Psoas muscle (tissue), 8 donors: ENCODE measurements around the gene STRADB. TPM values are rescaled to one million over a fixed set of nuclear protein-coding genes. Genes with fewer than 3 reads are reported as not detected.

Experiments
- ATAC-seq, 4 donors: fragments of 200-7000 bp; cut with Tn5 transposase; one replicate each; pipeline ENCODE4 v1.9.1; 2020; ENCODE audit warnings: moderate library complexity in 3 of 4, mild to moderate bottlenecking in 2 of 4
- DNase-seq, 2 donors: peaks; one replicate each; pipeline ENCODE4 v3.0.0-alpha.2; 2020
- H3K27ac ChIP-seq: fragments of 200-600 bp; one replicate; pipeline ENCODE4 v1.8.0; 2022
- H3K27me3 ChIP-seq, 3 donors: fragments of 200-600 bp in 1 of 3; one replicate each; pipeline versions ENCODE4 v1.6.1 to v1.8.0; 2013 to 2022; ENCODE audit warnings: low read length in 2 of 3, mild to moderate bottlenecking in 2 of 3, moderate library complexity in 1 of 3; ENCODE audit not compliant: insufficient read depth in 3 of 3
- H3K36me3 ChIP-seq, 2 donors: fragments of 200-600 bp in 1 of 2; one replicate each; pipeline versions ENCODE4 v1.6.1 to v1.8.0; 2013 to 2022; ENCODE audit warnings: low read depth in 1 of 2, mild to moderate bottlenecking in 1 of 2, moderate library complexity in 1 of 2; ENCODE audit not compliant: insufficient read depth in 1 of 2
- H3K4me1 ChIP-seq: fragments of 200-600 bp; one replicate; pipeline ENCODE4 v1.8.0; 2022
- H3K4me3 ChIP-seq: fragments of 200-600 bp; one replicate; pipeline ENCODE4 v1.8.0; 2022; ENCODE audit warnings: mild to moderate bottlenecking
- H3K9me3 ChIP-seq: fragments of 200-600 bp; one replicate; pipeline ENCODE4 v1.8.0; 2022
- WGBS, 3 donors: extraction: QIAGEN DNeasy Blood & Tissue Kit; methylation state at CpG; one replicate each; pipeline versions ENCODE4 v1.1.6 to v1.1.7; 2013; 5-methylcytosine and 5-hydroxymethylcytosine counted together
- intact Hi-C, 2 donors: fragments of 100-400 bp; cut with DNase I; formaldehyde crosslinking; loops; one replicate each; pipeline versions ENCODE4 v1.11.0 to v1.14.2; 2022
- long read RNA-seq, 2 donors: library from polyadenylated mRNA; unstranded; transcript quantifications; one replicate each; pipeline ENCODE4 v2.0.0, GENCODE V29; 2021
- polyA plus RNA-seq, 3 donors: library from polyadenylated mRNA; stranded (reverse); fragments of 200-250 nt; gene quantifications; one replicate each; pipeline ENCODE4 v1.2.3, GENCODE V29; 2013
- total RNA-seq, 4 donors: library from RNA; stranded (reverse); fragmentation: NEBNext Ultra II Directional in 2 of 4; extraction: Animal tissue kit (Norgen Biotek cat#: 25700) in 2 of 4; gene quantifications; one replicate each; pipeline versions ENCODE4 v1.2.1 to v1.2.4, GENCODE V29; 2021 to 2023
- TF ChIP-seq, protein P1 (sequence below): fragments of 200-600 bp; IDR thresholded peaks from one replicate; pipeline ENCODE4 v1.8.0; 2022; ENCODE audit warnings: antibody characterized with exemption
- donor health status: healthy with polysubstance abuse.
- donor health status: DM: no; HTN: no; CAD: no; lungs with moderate emphysema.
- donor health status: Bipolar disorder and iron deficiency.
- donor health status: healthy.
- donor health status: DM: yes; HTN: yes; CAD: no.
- donor health status: DM: no; HTN: no; CAD: no.
- donor health status: DM: no; HTN: no; CAD: no.
- donor health status: DM: yes; HTN: yes; CAD: no.

STRADB gene, protein sequence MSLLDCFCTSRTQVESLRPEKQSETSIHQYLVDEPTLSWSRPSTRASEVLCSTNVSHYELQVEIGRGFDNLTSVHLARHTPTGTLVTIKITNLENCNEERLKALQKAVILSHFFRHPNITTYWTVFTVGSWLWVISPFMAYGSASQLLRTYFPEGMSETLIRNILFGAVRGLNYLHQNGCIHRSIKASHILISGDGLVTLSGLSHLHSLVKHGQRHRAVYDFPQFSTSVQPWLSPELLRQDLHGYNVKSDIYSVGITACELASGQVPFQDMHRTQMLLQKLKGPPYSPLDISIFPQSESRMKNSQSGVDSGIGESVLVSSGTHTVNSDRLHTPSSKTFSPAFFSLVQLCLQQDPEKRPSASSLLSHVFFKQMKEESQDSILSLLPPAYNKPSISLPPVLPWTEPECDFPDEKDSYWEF
- total RNA-seq: 10 to 100 TPM; 55.9 to 87.3 (median 81.2) TPM
- polyA plus RNA-seq: 100 to 1,000 TPM in 1 of 3 donors, 10 to 100 TPM in 2; 48.5 to 175 (median 69.9) TPM
- long read RNA-seq, donor 1, transcript STRADB-201 (12 exons, 2,293 nt): major isoform, 101 of 127 reads
- long read RNA-seq, donor 1, partial matches to known transcripts: 7 of 127 reads
- long read RNA-seq, donor 1, other reads (novel, unspliced or antisense): 19 of 127 reads
- long read RNA-seq, donor 2, transcript STRADB-201 (12 exons, 2,293 nt): major isoform, 174 of 228 reads
- long read RNA-seq, donor 2, partial matches to known transcripts: 4 of 228 reads
- long read RNA-seq, donor 2, other reads (novel, unspliced or antisense): 48 of 228 reads

DNA sequence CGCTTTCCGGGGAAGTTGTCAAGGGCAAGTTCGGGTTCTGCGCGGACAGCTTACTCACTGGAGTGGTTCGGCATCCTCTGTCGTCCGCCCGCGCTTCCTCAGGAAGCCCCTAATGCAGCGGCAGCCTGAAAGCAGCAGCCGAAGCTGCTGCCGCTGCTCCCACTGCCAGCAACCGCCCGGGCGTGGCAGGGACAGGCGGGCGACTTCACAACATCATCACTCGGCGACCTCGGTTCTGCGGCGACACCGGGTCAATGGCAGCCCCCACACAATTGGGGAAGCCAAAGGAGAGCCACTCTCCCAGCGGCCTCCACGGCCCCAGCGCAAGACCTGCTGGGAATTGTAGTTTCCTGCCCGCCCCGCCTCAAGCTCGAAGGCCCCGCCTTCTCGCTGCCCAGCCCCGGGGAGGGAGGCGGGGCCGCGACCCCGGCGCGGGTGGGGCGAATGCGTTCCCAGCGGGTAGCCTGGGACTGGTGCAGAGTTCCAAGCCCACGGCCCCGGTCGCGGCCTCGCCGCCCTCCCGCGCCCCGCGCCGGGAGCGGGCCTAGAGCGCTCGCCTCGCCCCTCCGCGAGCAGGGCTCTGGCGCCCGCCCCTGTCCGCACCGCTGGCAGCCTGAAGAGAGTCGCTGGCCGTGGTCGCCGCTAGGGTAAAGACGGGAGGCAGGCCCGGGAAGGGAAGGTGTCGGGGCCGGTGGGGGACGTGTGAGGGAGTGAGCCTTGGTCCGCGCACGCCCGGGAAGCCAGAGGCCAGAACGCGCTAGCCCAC lies at the start of gene STRADB, which contains the start of gene TRAK2:
STRADB (plus strand) TSS at position 449 of the 766 bp plus-strand sequence. CDS start 3,101 bp downstream, outside the sequence.
TRAK2 (minus strand) TSS at position 167 of the 766 bp plus-strand sequence. CDS start 30,951 bp downstream, outside the sequence.
- peaks cover 39% of the 10 kb centered on the region for H3K4me1 ChIP-seq
- no peaks in the 10 kb centered on the region for H3K9me3 ChIP-seq
- peaks cover 2 to 17% of the 10 kb centered on the region in 2 donors for H3K36me3 ChIP-seq
- WGBS, 3 donors: 0 to 1% (median 1%) methylated on average over 40 to 78 of the region's 78 CpGs
- DNase-seq: peak; percentile 95 to 99
- no peaks in the 10 kb centered on the region for H3K27me3 ChIP-seq
- H3K4me3 ChIP-seq: peak within 1 kb of the TSS; percentile 98
- TF ChIP-seq, protein P1, sequence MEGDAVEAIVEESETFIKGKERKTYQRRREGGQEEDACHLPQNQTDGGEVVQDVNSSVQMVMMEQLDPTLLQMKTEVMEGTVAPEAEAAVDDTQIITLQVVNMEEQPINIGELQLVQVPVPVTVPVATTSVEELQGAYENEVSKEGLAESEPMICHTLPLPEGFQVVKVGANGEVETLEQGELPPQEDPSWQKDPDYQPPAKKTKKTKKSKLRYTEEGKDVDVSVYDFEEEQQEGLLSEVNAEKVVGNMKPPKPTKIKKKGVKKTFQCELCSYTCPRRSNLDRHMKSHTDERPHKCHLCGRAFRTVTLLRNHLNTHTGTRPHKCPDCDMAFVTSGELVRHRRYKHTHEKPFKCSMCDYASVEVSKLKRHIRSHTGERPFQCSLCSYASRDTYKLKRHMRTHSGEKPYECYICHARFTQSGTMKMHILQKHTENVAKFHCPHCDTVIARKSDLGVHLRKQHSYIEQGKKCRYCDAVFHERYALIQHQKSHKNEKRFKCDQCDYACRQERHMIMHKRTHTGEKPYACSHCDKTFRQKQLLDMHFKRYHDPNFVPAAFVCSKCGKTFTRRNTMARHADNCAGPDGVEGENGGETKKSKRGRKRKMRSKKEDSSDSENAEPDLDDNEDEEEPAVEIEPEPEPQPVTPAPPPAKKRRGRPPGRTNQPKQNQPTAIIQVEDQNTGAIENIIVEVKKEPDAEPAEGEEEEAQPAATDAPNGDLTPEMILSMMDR: peak; percentile 39
- intact Hi-C loops: loop anchor here in 1 of 2 donors (2.0 to 10.0 kb wide), 2 partner anchors 45 to 193 kb away; partner anchors contain the start of gene TMEM237
- H3K27ac ChIP-seq: peak within 1 kb of the TSS; percentile 94
- ATAC-seq: peak; percentile 96 to 98 (median 98)

DNA sequence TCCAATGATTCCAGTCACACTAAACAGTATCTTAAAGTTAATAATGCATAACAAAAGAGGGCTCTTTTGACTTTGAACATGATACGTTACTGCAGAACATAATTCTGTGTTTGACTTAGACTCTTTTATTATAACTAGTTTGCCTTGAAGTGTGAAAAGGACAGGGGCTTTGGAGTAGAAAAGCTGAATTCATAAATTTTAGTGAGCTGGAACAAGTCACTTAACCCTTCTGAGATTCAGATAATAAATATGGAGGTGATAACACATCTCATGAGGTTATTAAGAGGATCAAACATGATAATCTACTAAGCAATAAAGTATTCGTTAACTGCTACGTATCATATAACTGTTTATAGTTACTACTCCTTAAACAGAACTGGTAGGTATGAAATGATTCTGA lies 49.7 kb upstream of the STRADB start:
- peaks cover 0 to 25% of the 10 kb centered on the region in 2 donors for H3K36me3 ChIP-seq
- H3K27me3 ChIP-seq: no peaks in the 10 kb centered on the region
- DNase-seq (no peak), ATAC-seq (peak in 1 of 4 donors; percentile 45)
- intact Hi-C loops: no loop called here
- H3K9me3 ChIP-seq: no peaks in the 10 kb centered on the region
- peak overlapping the region; percentile 5 for H3K4me3 ChIP-seq
- TF ChIP-seq, protein P1: no peak
- peaks cover 49% of the 10 kb centered on the region for H3K4me1 ChIP-seq
- 37 to 47% (median 42%) methylated on average over 3 of the region's 3 CpGs for WGBS, 3 donors
- peak overlapping the region; percentile 4 for H3K27ac ChIP-seq

DNA sequence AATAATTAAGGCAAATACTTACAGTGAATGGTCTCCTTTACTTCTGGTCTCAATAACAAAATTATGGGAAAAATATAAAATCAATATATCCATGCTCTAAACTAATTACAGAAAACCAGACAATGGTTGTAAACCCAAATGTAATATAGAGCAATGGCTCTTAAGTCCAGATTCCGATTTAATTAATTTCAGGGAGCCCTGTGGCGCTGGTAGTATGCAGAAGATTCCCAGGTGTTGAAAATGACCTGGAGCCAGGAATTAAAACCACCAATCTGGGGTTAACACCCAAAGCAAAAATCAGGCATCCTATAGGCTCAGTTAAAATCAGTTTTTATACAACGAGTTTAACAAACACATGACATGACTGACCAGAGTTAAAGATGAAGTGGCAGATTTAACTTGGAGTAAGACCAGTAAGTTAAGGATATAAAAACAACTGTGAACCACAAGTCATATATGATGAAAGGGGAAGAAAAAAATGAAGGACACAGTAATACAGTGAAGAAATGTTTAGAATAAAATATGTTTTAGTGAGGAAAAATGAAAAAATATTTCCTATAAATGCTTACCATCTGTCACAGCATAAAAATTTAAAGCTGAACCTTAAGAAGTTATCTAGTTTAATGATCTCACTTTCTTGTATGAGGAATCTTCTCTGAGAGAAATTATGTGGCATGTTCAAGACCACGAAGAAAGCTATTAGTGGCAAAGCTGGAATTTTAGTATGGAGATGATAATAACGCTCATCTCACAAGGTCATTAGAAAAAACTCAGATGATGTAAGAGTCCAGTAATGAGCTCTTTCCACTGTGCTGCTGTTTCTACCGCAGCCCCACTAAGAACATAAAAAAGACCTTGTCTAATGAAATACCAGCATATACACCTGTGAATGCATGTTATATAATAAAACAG lies 48.6 kb upstream of the STRADB start:
- Histone ChIP-seq H3K4me1 (peaks cover 57% of the 10 kb centered on the region), H3K9me3 (no peaks in the 10 kb centered on the region), H3K4me3 (no peak overlapping the region), H3K36me3 (peaks cover 0 to 14% of the 10 kb centered on the region in 2 donors), H3K27ac (peak overlapping the region; percentile 28), H3K27me3 (no peaks in the 10 kb centered on the region)
- 48 to 64% (median 52%) methylated on average over 6 of the region's 6 CpGs for WGBS, 3 donors
- intact Hi-C loops: no loop called here
- DNase-seq: no peak
- TF ChIP-seq, protein P1: no peak
- ATAC-seq: no peak

- Histone ChIP-seq H3K27ac (peak overlapping the region; percentile 28), H3K4me1 (peaks cover 57% of the 10 kb centered on the region), H3K4me3 (no peak overlapping the region), H3K27me3 (no peaks in the 10 kb centered on the region), H3K9me3 (no peaks in the 10 kb centered on the region), H3K36me3 (peaks cover 0 to 5% of the 10 kb centered on the region in 2 donors)
- DNase-seq: no peak
- 89 to 98% (median 90%) methylated on average over 3 of the region's 3 CpGs for WGBS, 3 donors
- intact Hi-C loops: no loop called here
- TF ChIP-seq, protein P1: no peak
- no peak for ATAC-seq
Measured at GRCh38 chr2:201403880-201404279, 47.7 kb upstream of the STRADB start.
